GM19328 (cell line): ENCODE data around the gene GAS7.

Experiments
- ATAC-seq: cut with Tn5 transposase; IDR thresholded peaks from one replicate; pipeline ENCODE4 v1.9.1; 2021; ENCODE audit warnings: mild to moderate bottlenecking, moderate library complexity; ENCODE audit not compliant: unreplicated experiment

GAS7 gene

GRCh38 chr17:9900044-9900594 lies 298.3 kb downstream of the GAS7 start:
- ATAC-seq, result no peak

GRCh38 chr17:9899280-9900043 lies 298.9 kb downstream of the GAS7 start:
- no peak for ATAC-seq

GRCh38 chr17:9898812-9899211 lies 299.6 kb downstream of the GAS7 start:
- ATAC-seq, result no peak

GRCh38 chr17:9897372-9897968 lies 300.9 kb downstream of the GAS7 start:
- no peak for ATAC-seq

- no peak for ATAC-seq
These were observed 302.5 kb downstream of the GAS7 start for GRCh38 chr17:9895923-9896322.

- ATAC-seq, result no peak
These were observed 304.2 kb downstream of the GAS7 start for GRCh38 chr17:9894231-9894630.

GRCh38 chr17:9893411-9894012 lies 304.9 kb downstream of the GAS7 start:
- ATAC-seq, result no peak

- no peak for ATAC-seq
These were observed 308.3 kb downstream of the GAS7 start for GRCh38 chr17:9890124-9890523.

GRCh38 chr17:9887508-9887907 lies 310.9 kb downstream of the GAS7 start:
- ATAC-seq, result no peak

- no peak for ATAC-seq
These were observed 312.1 kb downstream of the GAS7 start for GRCh38 chr17:9886141-9886930.

GRCh38 chr17:9883451-9883850 lies 315.0 kb downstream of the GAS7 start:
- no peak for ATAC-seq

GRCh38 chr17:9880582-9880999 lies 317.8 kb downstream of the GAS7 start:
- peak; percentile 58 for ATAC-seq

- ATAC-seq, result no peak
These were observed 319.4 kb downstream of the GAS7 start for GRCh38 chr17:9878786-9879525.

GRCh38 chr17:9878356-9878755 lies 320.1 kb downstream of the GAS7 start:
- ATAC-seq, result no peak

GRCh38 chr17:9875441-9875840 lies 323.0 kb downstream of the GAS7 start:
- ATAC-seq, result no peak

- ATAC-seq, result no peak
These were observed 323.7 kb downstream of the GAS7 start for GRCh38 chr17:9874722-9875121.

- no peak for ATAC-seq
These were observed 325.6 kb downstream of the GAS7 start for GRCh38 chr17:9872852-9873251.

GRCh38 chr17:9868552-9868951 lies 329.9 kb downstream of the GAS7 start:
- ATAC-seq, result no peak

- ATAC-seq, result no peak
These were observed 332.8 kb downstream of the GAS7 start for GRCh38 chr17:9865586-9865985.

GRCh38 chr17:9862949-9863348 lies 335.5 kb downstream of the GAS7 start:
- ATAC-seq, result no peak
